DOHH2 (cell line): ENCODE results near the gene IL11.

Source experiments
- CTCF ChIP-seq: fragments of 200-600 bp; sonication (generic); IDR thresholded peaks from one replicate; pipeline ENCODE4 v1.5.1; 2014; ENCODE audit warnings: antibody characterized with exemption, mild to moderate bottlenecking, low read depth, low read length; ENCODE audit not compliant: poor library complexity, severe bottlenecking
- EZH2phosphoT487 ChIP-seq: fragments of 200-600 bp; sonication (generic); IDR thresholded peaks from 2 replicates; pipeline ENCODE4 v1.6.1; 2017; ENCODE audit warnings: borderline replicate concordance, mild to moderate bottlenecking, antibody characterized with exemption, low read length, moderate library complexity, mixed read lengths

GRCh38 chr19:55319785-55320184, 50.5 kb downstream of the IL11 start:
- TF ChIP-seq EZH2phosphoT487, result no peak
- TF ChIP-seq CTCF, result no peak
